Trophoblast cell (in vitro differentiated cells and primary cell): ENCODE data around the gene GARNL3.
A peak's percentile ranks its signal among the peaks of the same experiment; 100 is the strongest.

Source experiments
- DNase-seq, 2 donors: peaks; one replicate each; pipeline ENCODE4 v3.0.0-alpha.2; 2016
- H2AFZ ChIP-seq: 2 replicates; pipeline ENCODE4 v1.6.1; 2013; ENCODE audit warnings: low read length, moderate library complexity, mild to moderate bottlenecking; ENCODE audit not compliant: insufficient read depth, poor library complexity
- H2AK5ac ChIP-seq: 2 replicates; pipeline ENCODE4 v1.6.1; 2013; ENCODE audit warnings: mild to moderate bottlenecking, low read length
- H2BK120ac ChIP-seq: 2 replicates; pipeline ENCODE4 v1.6.1; 2013; ENCODE audit warnings: low read length, mild to moderate bottlenecking, moderate library complexity; ENCODE audit not compliant: insufficient read depth, poor library complexity
- H2BK12ac ChIP-seq: 2 replicates; pipeline ENCODE4 v1.6.1; 2013; ENCODE audit warnings: mild to moderate bottlenecking, low read length, moderate library complexity
- H2BK5ac ChIP-seq: 2 replicates; pipeline ENCODE4 v1.6.1; 2013; ENCODE audit warnings: low read length, low read depth, moderate library complexity, mild to moderate bottlenecking; ENCODE audit not compliant: poor library complexity
- H3K14ac ChIP-seq: 2 replicates; pipeline ENCODE4 v1.6.1; 2013; ENCODE audit warnings: mild to moderate bottlenecking, low read length
- H3K18ac ChIP-seq: 2 replicates; pipeline ENCODE4 v1.6.1; 2013; ENCODE audit warnings: mild to moderate bottlenecking, low read length
- H3K23ac ChIP-seq: 2 replicates; pipeline ENCODE4 v1.6.1; 2013; ENCODE audit warnings: low read length
- H3K27ac ChIP-seq: 2 replicates; pipeline ENCODE4 v1.5.1; 2013; ENCODE audit warnings: low read depth, mild to moderate bottlenecking, inconsistent platforms, low read length, moderate library complexity
- H3K27me3 ChIP-seq: 2 replicates; pipeline ENCODE4 v1.6.1; 2013; ENCODE audit warnings: inconsistent platforms, mild to moderate bottlenecking, low read length, moderate library complexity; ENCODE audit not compliant: insufficient read depth
- H3K36me3 ChIP-seq, 2 experiments: 1 replicate in 1 of 2; 2 replicates in 1 of 2; pipeline ENCODE4 v1.6.1; 2013; ENCODE audit warnings: low read length in 2 of 2, mild to moderate bottlenecking in 2 of 2, moderate library complexity in 1 of 2; ENCODE audit not compliant: insufficient read depth in 2 of 2, control insufficient read depth in 1 of 2
- H3K4ac ChIP-seq: 2 replicates; pipeline ENCODE4 v1.6.1; 2013; ENCODE audit warnings: low read depth, mild to moderate bottlenecking, low read length, moderate library complexity
- H3K4me1 ChIP-seq, 2 experiments: 1 replicate in 1 of 2; 2 replicates in 1 of 2; pipeline ENCODE4 v1.6.1; 2013; ENCODE audit warnings: low read length in 2 of 2, mild to moderate bottlenecking in 2 of 2, moderate library complexity in 1 of 2; ENCODE audit not compliant: insufficient read depth in 2 of 2, control insufficient read depth in 1 of 2
- H3K4me2 ChIP-seq: 2 replicates; pipeline ENCODE4 v1.6.1; 2013; ENCODE audit warnings: inconsistent platforms, mild to moderate bottlenecking, low read length, moderate library complexity
- H3K4me3 ChIP-seq: 2 replicates; pipeline ENCODE4 v1.5.1; 2013; ENCODE audit warnings: mild to moderate bottlenecking, low read depth, low read length, inconsistent platforms
- H3K79me1 ChIP-seq: one replicate; pipeline ENCODE4 v1.6.1; 2013; ENCODE audit warnings: low read length
- H3K79me2 ChIP-seq: 2 replicates; pipeline ENCODE4 v1.6.1; 2013; ENCODE audit warnings: low read length, mild to moderate bottlenecking; ENCODE audit not compliant: control insufficient read depth, insufficient read depth, poor library complexity
- H3K9ac ChIP-seq: 2 replicates; pipeline ENCODE4 v1.6.1; 2013; ENCODE audit warnings: mild to moderate bottlenecking, low read length
- H3K9me3 ChIP-seq: 2 replicates; pipeline ENCODE4 v1.6.1; 2013; ENCODE audit warnings: low read depth, mild to moderate bottlenecking, control low read depth, inconsistent platforms, low read length; ENCODE audit not compliant: insufficient read depth
- H4K12ac ChIP-seq: 2 replicates; pipeline ENCODE4 v1.6.1; 2013; ENCODE audit warnings: low read depth, mild to moderate bottlenecking, low read length, moderate library complexity
- H4K8ac ChIP-seq: 2 replicates; pipeline ENCODE4 v1.6.1; 2013; ENCODE audit warnings: low read depth, mild to moderate bottlenecking, low read length, moderate library complexity
- H4K91ac ChIP-seq: one replicate; pipeline ENCODE4 v1.6.1; 2013; ENCODE audit warnings: low read depth, mild to moderate bottlenecking, low read length, moderate library complexity
- WGBS: extraction: QIAGEN DNeasy Blood & Tissue Kit; methylation state at CpG from one replicate; pipeline ENCODE4 v1.1.7; 2013; ENCODE audit warnings: missing lambda C conversion rate; ENCODE audit not compliant: insufficient read length, insufficient coverage; ENCODE audit errors: extremely low coverage; 5-methylcytosine and 5-hydroxymethylcytosine counted together

The GARNL3 gene

GRCh38 chr9:127311239-127311741 lies 46.7 kb downstream of the GARNL3 start:
- WGBS, result no CpG with 5 or more reads among the region's 5 CpGs
- Histone ChIP-seq H2BK5ac (no peak overlapping the region), H2AFZ (no peak overlapping the region), H3K18ac (no peak overlapping the region), H4K8ac (no peak overlapping the region), H3K36me3 (no peaks in the 10 kb centered on the region), H3K27me3 (no peaks in the 10 kb centered on the region), H3K9me3 (no peaks in the 10 kb centered on the region), H3K79me1 (no peaks in the 10 kb centered on the region), H3K23ac (no peak overlapping the region), H2AK5ac (no peak overlapping the region), H3K79me2 (no peaks in the 10 kb centered on the region), H3K4ac (no peak overlapping the region), H4K12ac (no peak overlapping the region), H4K91ac (no peak overlapping the region), H3K4me2 (no peak overlapping the region), H3K9ac (no peak overlapping the region), H2BK12ac (no peak overlapping the region), H3K27ac (no peak overlapping the region), H3K4me1 (peaks cover 0 to 5% of the 10 kb centered on the region in 2 experiments), H3K4me3 (no peak overlapping the region), H3K14ac (no peak overlapping the region), H2BK120ac (no peak overlapping the region)
- peak in 1 of 2 donors; percentile 52 for DNase-seq

- no peaks in the 10 kb centered on the region for H3K79me1 ChIP-seq
- H2BK5ac ChIP-seq, result no peak overlapping the region
- no peak overlapping the region for H3K4ac ChIP-seq
- no peaks in the 10 kb centered on the region for H3K27me3 ChIP-seq
- H4K8ac ChIP-seq, result no peak overlapping the region
- H3K9me3 ChIP-seq, result no peaks in the 10 kb centered on the region
- H3K4me3 ChIP-seq, result no peak overlapping the region
- H2AK5ac ChIP-seq, result no peak overlapping the region
- no peaks in the 10 kb centered on the region for H3K36me3 ChIP-seq
- no peak overlapping the region for H2BK12ac ChIP-seq
- no CpG with 5 or more reads among the region's 7 CpGs for WGBS
- H2AFZ ChIP-seq, result no peak overlapping the region
- H3K18ac ChIP-seq, result no peak overlapping the region
- H3K4me1 ChIP-seq, result peaks cover 0 to 3% of the 10 kb centered on the region in 2 experiments
- no peak overlapping the region for H4K12ac ChIP-seq
- H3K79me2 ChIP-seq, result no peaks in the 10 kb centered on the region
- no peak for DNase-seq
- no peak overlapping the region for H3K4me2 ChIP-seq
- no peak overlapping the region for H3K23ac ChIP-seq
- H3K27ac ChIP-seq, result no peak overlapping the region
- H4K91ac ChIP-seq, result no peak overlapping the region
- no peak overlapping the region for H3K9ac ChIP-seq
- no peak overlapping the region for H2BK120ac ChIP-seq
- no peak overlapping the region for H3K14ac ChIP-seq
These were observed 48.5 kb downstream of the GARNL3 start for GRCh38 chr9:127313042-127313560.

- Histone ChIP-seq H3K9ac (no peak overlapping the region), H3K79me1 (no peaks in the 10 kb centered on the region), H3K27me3 (no peaks in the 10 kb centered on the region), H3K4me1 (peaks cover 0 to 3% of the 10 kb centered on the region in 2 experiments), H3K4me2 (no peak overlapping the region), H3K4ac (no peak overlapping the region), H3K9me3 (no peaks in the 10 kb centered on the region), H2BK120ac (no peak overlapping the region), H3K36me3 (no peaks in the 10 kb centered on the region), H3K14ac (no peak overlapping the region), H3K18ac (no peak overlapping the region), H3K23ac (no peak overlapping the region), H4K12ac (no peak overlapping the region), H2AK5ac (no peak overlapping the region), H2BK5ac (no peak overlapping the region), H3K79me2 (no peaks in the 10 kb centered on the region), H2BK12ac (no peak overlapping the region), H4K91ac (no peak overlapping the region), H2AFZ (no peak overlapping the region), H4K8ac (no peak overlapping the region), H3K4me3 (no peak overlapping the region), H3K27ac (no peak overlapping the region)
- DNase-seq, result no peak
- no CpG with 5 or more reads among the region's 2 CpGs for WGBS
These were observed 50.3 kb downstream of the GARNL3 start for GRCh38 chr9:127314911-127315310.

- Histone ChIP-seq H4K8ac (no peak overlapping the region), H3K9me3 (no peaks in the 10 kb centered on the region), H3K18ac (no peak overlapping the region), H3K23ac (no peak overlapping the region), H2BK120ac (no peak overlapping the region), H3K27ac (no peak overlapping the region), H4K91ac (no peak overlapping the region), H3K4me2 (no peak overlapping the region), H3K14ac (no peak overlapping the region), H3K79me2 (no peaks in the 10 kb centered on the region), H2BK12ac (no peak overlapping the region), H3K79me1 (no peaks in the 10 kb centered on the region), H2BK5ac (no peak overlapping the region), H2AK5ac (no peak overlapping the region), H3K4me1 (no peaks in the 10 kb centered on the region), H3K9ac (no peak overlapping the region), H4K12ac (no peak overlapping the region), H3K4me3 (no peak overlapping the region), H3K27me3 (no peaks in the 10 kb centered on the region), H2AFZ (no peak overlapping the region), H3K4ac (no peak overlapping the region), H3K36me3 (no peaks in the 10 kb centered on the region)
- no peak for DNase-seq
- no CpG with 5 or more reads among the region's 5 CpGs for WGBS
These were observed 52.2 kb downstream of the GARNL3 start for GRCh38 chr9:127316586-127317323.
